ENCODE data around the gene ENTREP1.
"Not testable (repeated sequence)": the region's sequence is repeated elsewhere in the genome, so short reads cannot be mapped to it uniquely, and the experiment has no call there.

ENTREP1 gene

DNA sequence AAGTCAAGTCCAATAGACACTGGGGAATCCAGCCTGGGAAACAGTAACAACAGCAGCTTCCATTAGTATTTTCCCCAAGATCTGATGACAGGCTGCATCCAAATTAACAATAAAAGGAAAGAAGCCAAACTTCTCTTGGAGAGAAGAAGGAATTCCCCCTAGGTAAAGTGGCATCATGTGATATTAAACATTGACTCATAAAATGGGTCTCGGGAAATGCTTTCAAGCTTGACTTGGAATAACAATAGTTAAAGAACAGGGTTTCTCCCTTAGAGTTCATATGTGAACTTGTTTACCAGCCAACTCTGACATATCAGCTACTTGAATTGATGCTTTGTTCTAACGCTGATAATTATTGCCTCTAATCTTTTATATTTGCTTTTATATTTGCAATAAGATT lies 45.4 kb downstream of the ENTREP1 start:
- DNase-seq, result no peak

DNA sequence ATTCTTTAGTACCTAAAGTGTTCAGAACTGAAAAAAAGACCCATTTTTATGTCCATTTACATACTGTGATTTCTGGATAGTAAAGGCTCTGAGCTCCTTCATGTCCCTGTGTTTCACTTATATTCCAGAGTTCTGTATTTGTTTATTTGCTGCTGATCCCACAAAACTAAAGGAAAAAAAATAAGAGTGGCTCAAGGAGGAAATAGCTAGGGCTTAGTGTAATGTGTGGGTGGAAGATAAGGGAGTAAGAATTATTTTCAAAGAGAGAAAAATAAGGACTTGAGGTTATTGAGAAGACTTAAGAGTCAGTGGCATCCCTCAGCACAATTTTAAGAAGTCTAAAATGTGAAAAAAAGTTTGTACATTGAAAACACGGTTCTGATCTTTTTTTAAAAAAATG lies 46.0 kb downstream of the ENTREP1 start:
- DNase-seq, result no peak

DNA sequence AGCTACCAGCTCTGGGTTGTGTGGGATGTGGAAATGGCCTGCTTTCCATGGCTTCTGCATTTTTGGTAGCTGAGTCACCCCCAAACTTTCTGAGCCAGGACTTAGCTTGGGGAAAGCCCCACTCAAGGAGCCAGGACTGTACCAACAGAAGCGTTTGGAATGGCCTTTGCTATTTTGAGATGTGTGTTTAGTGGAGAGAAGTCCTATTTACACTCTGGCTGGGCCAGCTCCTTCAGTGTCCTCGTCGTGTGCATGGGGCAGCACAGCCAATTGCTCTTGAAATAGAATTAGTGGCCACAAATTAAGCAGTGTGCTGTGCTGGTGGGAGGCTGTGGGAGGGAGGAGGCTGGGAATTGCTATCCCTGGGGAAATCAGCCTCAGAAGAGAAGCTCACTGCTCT lies 51.6 kb downstream of the ENTREP1 start:
- DNase-seq, result peak in 1 of 2 experiments; percentile 26

DNA sequence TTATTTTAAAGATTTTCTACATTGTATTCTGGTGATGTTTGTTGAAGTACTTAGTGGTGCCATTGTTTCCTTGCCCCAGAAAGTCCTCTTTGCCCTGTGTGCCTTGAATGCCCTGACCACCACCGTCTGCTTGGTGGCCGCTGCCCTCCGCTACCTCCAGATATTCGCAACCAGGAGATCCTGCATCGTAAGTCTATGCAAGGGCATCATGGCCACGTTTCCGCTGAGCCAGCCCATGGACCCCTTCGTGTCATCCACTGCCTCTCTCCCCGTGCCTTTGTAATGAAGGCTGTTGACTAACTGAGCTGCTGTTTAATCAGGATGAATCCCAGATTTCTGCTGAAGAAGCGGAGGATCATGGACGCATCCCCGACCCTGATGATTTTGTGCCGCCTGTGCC lies 52.3 kb downstream of the ENTREP1 start:
- DNase-seq, result no peak

DNA sequence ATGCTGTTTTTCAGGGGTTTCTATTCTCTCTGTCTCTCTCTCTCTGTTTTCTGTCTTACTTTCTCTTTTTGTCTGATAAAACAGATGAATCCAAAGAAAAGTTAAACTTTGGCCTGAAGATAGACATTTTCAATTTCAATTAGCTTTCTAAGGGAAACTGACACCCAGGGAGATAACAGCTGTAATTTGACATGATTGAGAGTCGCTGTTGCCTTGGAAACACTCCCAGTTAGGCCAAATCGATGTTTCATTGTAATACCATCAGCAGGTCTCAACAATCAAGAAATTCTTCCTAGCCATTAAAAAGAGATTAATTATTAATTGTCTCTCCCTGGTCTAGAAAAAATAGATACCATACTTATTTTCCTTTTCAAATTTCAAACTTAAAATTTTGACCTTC lies 53.0 kb downstream of the ENTREP1 start:
- no peak for DNase-seq

DNA sequence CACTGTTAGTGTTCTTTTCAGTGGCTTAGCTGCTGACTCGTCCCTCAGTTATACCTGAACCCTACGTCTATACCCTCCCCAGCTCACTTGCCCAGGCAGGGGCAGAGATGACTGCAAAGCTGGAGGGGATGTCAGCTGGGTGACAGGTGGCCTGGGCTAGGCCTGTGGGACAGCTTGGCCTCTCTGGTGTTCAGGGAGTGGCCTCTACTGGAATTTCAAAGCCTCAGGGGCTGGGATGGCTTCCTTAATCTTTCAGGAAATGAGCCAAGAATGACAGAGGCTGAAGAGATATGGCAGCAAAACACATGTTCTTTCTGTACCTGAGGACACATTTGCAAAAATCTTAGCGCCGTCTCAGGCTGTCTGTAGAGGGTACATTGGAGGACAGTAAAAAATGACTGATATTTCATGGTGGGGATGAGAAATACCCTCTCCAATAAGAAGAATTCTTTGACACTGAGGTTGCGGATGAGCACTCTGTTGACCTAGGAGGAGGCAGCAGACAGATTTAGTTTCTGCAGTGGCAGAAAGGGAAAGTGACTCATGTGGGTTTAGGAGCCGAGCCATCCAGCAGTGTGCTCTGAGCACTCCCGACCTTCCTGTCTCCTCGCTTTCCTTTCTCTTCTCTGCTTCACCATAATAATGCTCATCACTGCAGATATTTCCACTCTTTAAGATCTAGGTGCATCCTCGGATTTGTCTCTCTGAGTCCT lies 54.4 kb downstream of the ENTREP1 start:
- peak in 1 of 2 experiments; percentile 27 for DNase-seq

DNA sequence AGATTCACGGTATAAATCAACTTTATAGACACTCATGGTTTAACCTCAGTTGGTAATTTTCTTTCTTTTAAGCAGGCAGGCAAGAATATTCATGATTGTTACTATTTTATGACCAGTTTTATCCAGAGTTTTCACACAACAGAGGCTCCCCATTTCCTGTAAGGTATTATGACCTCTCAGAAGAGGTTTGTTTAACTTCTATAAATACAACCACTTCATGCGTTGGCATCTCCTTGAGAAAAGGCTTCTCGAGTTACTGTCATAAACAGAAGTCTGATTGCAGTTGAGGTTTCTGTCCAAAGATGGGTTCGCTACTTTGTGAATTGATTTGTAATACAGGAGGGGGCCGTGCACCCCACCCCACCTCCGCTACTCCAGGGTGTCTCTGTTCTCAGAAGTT lies 55.3 kb downstream of the ENTREP1 start:
- DNase-seq, result no peak

DNA sequence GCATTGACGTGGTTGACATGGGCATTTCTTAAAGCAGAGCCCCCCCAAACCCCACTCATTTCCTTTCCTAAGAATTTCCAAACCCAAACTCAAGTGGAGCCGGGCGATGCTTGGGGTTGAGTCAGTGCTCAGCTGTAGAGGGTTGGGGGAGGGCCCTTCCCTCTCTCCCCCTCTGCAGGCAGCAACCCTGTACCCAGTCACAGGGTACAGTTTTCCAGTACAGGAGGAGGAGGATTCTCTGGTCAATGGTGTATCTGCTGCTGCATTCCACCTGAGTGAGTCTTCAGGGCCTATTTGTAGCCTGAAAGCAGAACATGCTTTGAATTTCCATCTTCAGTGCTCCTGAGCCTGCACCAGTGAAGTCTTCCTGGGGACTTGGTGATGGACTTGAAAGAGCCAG lies 55.8 kb downstream of the ENTREP1 start:
- DNase-seq, result no peak

DNA sequence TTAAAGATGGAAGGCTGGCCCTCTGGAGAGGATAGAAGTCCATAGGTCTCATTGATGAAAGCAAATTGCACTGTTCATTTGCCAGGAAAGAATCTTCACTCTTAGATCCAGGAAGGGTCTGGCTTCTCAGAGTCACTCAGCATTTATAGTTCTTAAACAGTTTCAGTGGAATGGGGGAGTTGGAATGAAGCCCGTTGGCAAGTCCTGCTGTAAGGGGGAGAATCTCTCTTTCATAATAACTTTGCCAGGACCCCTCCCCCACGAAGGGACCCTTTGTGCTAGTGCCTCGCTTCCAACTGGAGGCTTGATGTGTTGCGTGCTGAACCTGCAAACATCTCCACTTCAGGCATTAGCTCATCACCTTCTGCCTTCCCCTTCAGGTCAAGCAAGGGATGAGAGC lies 57.1 kb downstream of the ENTREP1 start:
- DNase-seq, result no peak

DNA sequence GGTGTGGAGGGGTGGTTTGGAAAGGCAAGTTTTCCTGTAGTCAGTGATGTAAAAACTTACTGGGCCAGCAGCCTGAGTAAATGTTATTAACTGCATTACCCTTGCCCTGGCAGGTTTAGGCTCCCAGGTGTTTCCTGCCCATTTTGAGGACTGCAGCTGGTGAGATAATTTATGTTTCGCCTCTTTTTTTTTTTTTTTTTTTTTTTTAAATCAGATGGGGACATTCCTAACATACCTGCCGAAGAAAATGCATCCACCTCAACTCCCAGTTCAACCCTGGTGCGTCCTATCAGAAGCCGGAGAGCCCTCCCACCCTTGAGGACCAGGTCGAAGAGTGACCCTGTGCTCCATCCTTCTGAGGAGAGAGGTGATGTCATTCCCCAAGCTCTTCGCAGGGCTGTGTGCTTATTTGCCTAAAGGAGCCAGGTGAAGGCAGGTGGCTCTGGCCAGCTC lies 60.6 kb downstream of the ENTREP1 start:
- DNase-seq, result no peak

DNA sequence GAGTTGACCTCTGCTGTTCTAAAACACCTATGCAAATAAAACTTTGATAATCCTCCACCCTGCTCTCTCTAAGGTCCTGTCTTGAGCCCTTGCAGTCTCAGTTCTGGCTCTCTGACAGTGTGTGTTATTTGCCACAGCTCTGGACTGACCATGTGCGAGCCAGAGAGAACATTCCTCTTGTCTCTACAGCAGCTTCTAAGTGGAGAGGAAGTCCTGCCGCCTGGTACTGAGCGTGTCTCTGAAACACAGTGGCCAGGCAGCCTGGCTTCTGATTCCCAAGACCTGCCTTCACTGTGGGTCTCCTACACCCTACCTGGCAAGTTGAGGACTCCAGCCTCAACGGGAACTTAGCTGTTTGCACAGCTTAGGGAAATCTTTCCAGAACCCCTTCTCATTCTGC lies 61.6 kb downstream of the ENTREP1 start:
- no peak for DNase-seq

DNA sequence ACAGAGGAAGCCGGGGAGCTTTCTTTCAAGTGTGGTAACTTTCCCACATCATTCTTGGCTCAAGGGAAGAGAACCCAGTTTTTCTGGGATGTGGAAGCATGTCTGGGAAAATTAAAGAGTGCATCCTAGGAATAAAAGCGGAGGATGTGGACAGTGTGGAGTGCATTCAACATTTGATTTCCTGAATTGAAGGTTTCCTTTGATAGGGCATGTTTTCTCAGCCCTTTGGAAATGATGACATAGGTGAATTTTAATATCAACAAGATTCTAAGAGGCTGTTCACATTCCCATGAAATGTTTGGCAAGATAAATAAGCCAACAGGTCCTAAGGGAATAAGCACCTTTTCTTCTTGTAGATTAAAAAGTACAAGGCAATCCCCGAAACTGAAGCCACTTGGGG lies 63.6 kb downstream of the ENTREP1 start:
- DNase-seq, result no peak

DNA sequence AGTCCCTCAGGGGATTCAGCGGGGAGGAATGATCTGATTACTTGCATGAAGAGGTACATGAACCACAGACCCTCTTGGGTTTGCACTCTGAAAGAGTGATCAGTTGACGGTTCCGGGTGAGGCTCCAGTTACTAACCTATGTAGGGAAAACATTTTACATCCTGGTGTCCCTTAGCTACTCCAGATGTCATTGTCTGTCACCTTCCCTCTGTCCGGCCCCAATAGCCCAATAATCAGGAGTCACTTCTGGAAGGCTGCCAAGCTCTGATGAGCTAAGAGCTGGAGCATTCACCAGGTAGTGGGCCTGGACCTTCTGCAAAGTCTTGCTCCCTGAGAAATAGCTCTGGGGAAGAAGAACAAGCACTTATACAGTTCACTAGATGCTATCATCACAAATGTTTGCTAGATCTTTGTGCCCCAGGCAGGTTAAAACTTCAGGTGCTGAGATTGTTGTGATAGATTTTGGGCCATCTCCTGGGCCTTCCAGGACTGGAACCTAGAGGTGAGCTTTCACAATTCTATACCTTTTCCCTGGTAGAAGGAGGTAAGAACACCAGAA lies 64.5 kb downstream of the ENTREP1 start:
- no peak for DNase-seq

DNA sequence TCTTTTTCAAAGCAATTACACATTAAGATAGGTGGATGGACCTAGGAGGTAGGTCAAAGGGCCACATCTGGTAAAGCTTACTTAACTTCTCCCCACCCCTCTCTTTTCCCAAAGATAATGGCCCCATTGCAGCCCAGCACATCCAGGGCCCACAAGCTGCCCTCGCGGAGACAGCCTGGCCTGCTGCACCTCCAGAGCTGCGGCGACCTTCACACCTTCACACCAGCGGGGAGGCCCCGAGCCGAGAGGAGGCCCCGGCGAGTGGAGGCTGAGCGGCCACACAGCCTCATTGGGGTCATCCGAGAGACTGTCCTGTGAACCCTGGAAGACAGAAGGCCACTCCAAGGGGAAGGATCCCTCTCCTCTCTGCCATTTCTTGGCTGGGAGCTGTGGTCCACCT lies 66.5 kb downstream of the ENTREP1 start:
- DNase-seq, result no peak

DNA sequence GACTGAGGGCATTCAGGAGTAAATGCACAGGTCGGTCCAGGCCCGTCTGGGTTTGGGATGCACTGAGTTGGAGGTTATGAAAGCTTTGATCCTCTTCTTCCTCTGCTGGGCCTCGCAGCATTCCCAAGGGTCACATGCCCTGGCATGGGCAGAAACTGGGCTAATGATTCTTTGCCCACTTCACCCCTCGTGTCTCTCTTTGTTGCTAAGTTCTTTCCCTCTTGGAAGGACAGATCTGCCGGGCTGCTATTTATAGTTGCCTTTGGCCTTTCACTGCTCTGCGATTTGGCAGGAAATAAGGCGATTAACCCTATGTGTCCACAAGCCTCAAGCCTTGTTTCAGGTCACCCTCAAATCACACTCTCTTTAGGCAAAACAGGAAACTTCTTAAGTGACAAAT lies 66.9 kb downstream of the ENTREP1 start:
- DNase-seq, result no peak

DNA sequence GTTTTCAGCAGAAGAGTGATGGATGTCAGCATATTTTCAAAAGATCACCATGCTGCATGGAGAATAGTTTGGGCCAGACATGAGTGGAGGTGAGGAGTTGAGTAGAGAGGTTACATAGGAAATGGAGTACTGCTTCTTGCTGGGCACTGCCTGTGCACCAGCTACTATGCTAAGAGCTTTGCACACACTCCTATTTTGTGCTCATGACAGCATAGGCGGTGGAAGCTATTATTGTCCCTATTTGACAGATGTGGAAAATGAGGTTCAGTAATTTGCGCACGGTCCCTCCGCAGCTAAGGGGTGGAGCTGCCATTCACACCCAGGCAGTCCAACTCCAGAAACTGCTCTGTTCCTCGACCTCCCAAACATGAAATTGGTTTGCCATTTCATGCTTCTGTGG lies 67.8 kb downstream of the ENTREP1 start:
- DNase-seq, result no peak

DNA sequence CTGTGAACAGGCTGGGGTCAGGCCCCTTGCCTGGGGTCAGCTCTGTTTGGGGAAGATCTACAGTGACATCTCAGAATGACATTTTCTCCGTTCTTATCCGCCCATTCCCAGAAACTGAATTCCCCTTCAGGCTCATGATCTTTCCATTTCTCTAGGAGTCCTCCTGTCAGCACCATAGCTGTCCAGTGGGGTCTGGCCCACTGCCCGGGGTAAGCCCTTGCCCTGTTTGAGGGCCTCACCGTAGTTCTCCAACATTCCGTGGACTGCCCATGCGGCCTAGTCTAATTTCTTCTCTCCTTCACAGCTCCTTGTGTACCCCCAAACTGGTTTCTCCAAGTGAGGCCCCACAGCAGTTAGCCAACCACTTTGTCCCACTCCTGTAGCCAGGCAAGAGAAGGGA lies 68.4 kb downstream of the ENTREP1 start:
- DNase-seq, result no peak

DNA sequence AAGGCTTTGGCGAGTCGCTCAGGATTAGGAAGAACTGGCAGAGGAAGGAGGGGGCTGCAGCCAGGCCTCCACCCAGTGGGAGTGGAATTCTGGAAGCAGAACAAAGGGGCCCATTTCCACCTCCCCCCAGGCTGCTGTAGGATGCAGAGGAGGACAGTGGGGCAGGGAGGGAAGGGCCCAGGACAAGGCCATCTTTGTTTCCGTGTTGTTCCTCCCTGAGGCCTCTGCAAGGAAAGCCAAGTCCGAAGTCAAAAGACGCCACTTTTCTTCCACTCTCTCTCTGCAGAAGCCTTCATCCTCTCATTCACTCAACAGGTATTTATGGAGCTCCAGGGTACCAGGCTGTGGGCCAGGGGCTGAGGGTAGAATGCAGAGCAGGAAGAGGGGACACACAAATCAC lies 70.7 kb downstream of the ENTREP1 start:
- DNase-seq, result no peak

DNA sequence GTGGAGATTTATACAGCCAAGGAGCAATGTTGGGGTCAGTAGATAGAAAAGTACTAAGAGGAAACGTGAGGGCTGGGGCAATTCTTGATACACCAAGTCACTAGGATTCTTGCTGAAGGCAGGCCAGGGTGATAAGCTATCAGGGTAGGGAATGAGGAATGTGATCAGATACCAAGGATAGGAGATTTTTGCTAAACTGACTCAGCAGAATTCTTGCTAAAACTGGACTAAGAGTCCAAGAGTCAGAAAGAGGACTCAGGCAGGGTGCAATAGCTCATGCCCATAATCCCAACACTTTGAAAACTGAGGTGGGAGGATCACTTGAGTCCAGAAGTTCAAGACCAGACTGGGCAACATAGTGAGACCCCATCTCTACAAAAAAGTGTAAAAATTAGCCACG lies 71.7 kb downstream of the ENTREP1 start:
- DNase-seq, result no peak

DNA sequence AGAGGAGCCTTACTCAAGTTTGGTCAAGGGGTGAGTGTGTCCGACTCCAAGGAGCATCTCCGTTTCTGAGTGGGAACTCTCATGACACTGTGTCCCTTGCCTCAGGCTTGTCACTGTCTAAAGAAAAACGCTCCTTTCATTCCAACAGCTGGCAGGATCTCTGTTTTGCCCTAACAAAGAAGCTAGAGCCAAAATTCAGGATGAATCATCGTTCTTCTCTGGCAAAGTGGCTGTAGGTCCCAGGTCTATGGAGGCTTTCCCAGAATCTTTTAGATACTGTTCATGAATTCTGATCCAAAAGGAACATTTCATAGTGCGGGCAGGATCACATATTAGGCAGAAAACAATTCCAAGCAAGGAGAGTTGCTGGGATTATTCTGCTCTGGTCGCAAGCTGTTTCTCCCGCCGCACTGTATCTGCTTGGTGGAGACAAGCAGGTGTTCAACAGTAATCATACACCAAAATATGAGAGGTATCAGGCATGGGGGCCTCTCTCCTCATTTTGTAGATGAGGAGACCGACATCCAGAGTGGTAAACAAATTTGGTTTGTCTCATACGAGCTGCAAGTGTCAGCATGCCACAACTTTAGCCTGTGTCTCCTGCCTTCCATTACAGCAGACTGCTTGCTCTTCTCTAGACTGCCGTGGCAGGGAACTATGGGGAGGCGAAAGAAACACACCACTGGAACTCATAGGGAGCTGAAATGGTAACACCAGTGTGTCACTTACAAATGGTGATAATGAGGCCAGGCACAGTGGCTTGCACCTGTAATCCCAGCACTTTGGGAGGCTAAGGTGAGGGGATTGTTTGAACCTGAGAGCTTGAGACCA lies 72.6 kb downstream of the ENTREP1 start:
- DNase-seq, result no peak

DNA sequence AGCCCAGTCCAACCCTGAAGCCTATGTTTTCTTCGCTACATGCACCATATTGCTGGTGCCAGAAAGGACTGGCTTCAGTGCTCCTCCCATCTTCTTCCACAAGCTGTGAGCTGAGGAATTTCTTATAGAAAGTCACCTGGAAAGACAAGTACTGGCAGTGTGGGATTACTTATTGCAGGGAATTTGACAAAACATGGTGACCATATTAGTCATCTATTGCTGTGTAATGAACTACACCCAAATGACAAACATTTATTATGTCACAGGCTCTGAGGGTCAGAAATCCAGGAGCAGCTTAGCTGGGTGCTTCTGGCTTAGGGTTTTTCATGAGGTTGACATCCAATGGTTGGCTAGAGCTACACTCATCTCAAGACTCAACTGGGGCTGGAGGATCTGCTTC lies 75.5 kb downstream of the ENTREP1 start:
- no peak for DNase-seq

DNA sequence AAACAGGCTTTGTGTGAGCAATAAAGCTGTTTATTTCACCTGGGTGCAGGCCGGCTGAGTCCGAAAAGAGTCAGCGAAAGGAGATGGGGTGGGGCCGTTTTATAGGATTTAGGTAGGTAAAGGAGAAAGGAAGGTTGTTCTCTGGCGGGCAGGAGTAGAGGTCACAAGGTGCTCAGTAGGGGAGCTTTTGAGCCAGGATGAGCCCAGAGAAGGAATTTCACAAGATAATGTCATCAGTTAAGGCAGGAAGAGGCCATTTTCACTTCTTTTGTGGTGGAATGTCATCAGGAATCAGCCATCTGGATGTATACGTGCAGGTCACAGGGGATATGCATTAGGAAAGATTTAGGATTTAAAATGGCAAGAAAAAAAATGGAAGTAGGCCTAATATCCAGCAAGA lies 84.9 kb downstream of the ENTREP1 start:
- DNase-seq, result not testable (repeated sequence)

DNA sequence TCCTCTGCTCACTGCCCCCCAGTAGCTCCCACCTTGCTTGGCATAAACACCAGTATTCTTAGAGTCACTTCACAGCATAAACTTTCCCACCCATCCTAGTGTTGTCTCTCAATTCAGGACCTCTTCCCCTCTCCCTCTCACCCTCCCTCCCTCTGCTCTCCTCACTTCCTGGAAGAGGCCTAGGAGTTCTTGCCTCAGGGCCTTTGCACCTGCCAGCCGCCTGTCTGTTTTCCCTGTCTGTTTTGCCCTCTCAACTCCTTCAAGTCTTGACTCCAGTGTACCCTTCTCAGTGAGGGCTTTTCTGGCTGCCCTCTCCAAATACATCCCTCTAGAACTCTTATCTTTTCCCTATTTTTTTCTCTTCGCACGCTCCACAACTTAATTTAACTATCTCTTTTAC lies 86.2 kb downstream of the ENTREP1 start:
- DNase-seq, result no peak
